ENCODE measurements around the gene PRKD2.
"Not testable (repeated sequence)": the region's sequence is repeated elsewhere in the genome, so short reads cannot be mapped to it uniquely, and the experiment has no call there.

The PRKD2 gene

GRCh38 chr19:46713781-46714443 is 3.0 kb downstream of the PRKD2 start:
- no peak overlapping the region for H3K9ac ChIP-seq (ENCODE audit: low read depth, low read length)
- H3K4me1 ChIP-seq (ENCODE audit: control insufficient read depth, insufficient read depth, low read length), result peaks cover 5% of the 10 kb centered on the region
- no peaks in the 10 kb centered on the region for H3K9me3 ChIP-seq (ENCODE audit: control insufficient read depth, insufficient read depth, low read length)
- no peaks in the 10 kb centered on the region for H3K36me3 ChIP-seq (ENCODE audit: control insufficient read depth, insufficient read depth, low read length)
- H3K4me3 ChIP-seq (ENCODE audit: low read depth, low read length), result peak overlapping the region; percentile 83
- H3K27me3 ChIP-seq (ENCODE audit: control insufficient read depth, insufficient read depth, low read length), result no peaks in the 10 kb centered on the region

DNA sequence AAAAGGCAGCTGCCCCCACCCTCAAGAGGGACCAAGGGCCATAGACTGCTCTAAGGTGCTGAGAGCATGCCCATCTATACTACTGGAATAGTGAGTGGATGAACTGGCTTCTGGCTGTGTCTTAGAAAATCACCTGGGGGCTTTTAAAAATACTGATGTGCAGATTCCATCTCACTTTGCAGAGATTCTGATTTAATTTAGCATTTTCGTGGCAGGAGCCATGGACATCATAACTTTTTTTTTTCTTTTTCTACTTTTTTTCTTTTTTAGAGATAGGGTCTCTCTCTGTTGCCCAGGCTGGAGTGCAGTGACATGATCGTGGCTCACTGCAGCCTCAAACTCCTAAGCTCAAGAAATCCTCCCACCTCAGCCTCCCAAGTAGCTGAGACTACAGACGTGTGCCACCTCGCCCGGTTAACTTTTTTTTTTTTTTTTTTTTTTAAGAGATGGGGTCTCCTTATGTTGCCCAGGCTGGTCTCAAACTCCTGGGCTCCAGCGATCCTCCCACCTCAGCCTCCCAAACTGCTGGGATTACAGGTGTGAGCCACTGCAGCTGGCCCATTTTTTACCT is 4.1 kb downstream of the PRKD2 start:
- H3K4me3 ChIP-seq (ENCODE audit: low read depth, low read length); H3K4me1 ChIP-seq (ENCODE audit: control insufficient read depth, insufficient read depth, low read length): not testable (repeated sequence)

GRCh38 chr19:46710687-46711086 is 6.2 kb downstream of the PRKD2 start:
- Histone ChIP-seq H3K4me1 (ENCODE audit: control insufficient read depth, insufficient read depth, low read length) (peaks cover 5% of the 10 kb centered on the region), H3K9me3 (ENCODE audit: control insufficient read depth, insufficient read depth, low read length) (no peaks in the 10 kb centered on the region), H3K4me3 (ENCODE audit: low read depth, low read length) (no peak overlapping the region), H3K27me3 (ENCODE audit: control insufficient read depth, insufficient read depth, low read length) (no peaks in the 10 kb centered on the region), H3K9ac (ENCODE audit: low read depth, low read length) (no peak overlapping the region), H3K36me3 (ENCODE audit: control insufficient read depth, insufficient read depth, low read length) (peaks cover 16% of the 10 kb centered on the region)

More for the DNA sequence above, 4.1 kb downstream of the PRKD2 start:
- H3K27me3 ChIP-seq (ENCODE audit: control insufficient read depth, insufficient read depth, low read length); H3K9ac ChIP-seq (ENCODE audit: low read depth, low read length); H3K36me3 ChIP-seq (ENCODE audit: control insufficient read depth, insufficient read depth, low read length); H3K9me3 ChIP-seq (ENCODE audit: control insufficient read depth, insufficient read depth, low read length): not testable (repeated sequence)

DNA sequence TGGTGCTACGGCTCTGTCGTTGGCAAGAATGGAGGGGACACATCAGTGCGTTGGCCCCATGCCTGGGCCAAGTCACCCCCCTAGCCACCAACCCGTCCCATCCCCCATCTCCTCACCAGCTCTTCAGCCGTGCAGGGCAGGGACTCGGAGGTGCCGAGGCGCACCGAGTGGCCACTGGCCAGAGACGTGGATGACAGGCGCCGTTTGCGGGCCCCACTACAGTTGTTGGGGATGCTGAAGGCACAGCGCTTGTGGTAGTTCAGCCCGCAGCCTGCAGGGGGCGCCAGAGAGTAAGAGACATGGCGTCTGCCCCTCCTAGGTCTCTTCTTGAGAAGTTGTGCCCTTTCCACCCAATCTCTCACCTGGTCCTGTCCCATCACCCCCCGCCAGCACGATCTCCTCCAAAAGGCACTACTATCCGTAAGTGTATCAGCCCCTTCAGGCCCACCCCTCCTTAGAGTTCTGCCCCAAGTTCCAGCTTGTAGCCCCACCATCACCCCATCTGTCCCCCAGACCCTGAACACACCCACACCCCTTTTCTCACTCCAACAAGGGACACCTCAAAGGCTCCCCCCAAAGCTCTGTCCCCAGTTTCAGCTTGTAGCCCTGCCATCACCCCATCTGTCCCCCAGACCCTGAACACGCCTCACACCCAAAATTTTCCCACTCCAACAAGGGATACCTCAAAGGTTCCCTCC is 12.4 kb downstream of the PRKD2 start:
- H3K4me1 ChIP-seq (ENCODE audit: control insufficient read depth, insufficient read depth, low read length), result no peaks in the 10 kb centered on the region
- H3K36me3 ChIP-seq (ENCODE audit: control insufficient read depth, insufficient read depth, low read length), result peaks cover 49% of the 10 kb centered on the region
- H3K27me3 ChIP-seq (ENCODE audit: control insufficient read depth, insufficient read depth, low read length), result no peaks in the 10 kb centered on the region
- H3K4me3 ChIP-seq (ENCODE audit: low read depth, low read length), result no peak overlapping the region
- H3K9me3 ChIP-seq (ENCODE audit: control insufficient read depth, insufficient read depth, low read length), result no peaks in the 10 kb centered on the region
- H3K9ac ChIP-seq (ENCODE audit: low read depth, low read length), result no peak overlapping the region

DNA sequence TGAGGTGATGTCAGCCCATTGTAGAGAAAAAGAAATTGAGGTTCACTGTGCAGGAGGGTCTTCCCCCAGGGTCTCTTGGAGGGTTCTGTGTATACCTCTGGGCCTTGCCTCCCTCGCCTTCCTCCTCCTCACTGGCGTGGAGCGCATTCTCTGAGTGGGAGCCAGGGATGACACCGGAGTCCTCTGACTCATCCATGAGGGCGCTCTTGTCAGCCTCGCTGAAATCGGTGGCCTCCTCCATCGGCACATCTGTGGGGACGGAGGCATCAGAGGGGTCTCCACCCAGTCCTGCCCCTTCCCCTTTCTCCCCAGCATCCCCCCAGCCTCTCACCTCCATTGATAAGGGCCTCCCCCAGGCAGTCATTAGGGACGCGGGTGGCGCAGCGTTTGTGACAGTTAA is 16.2 kb downstream of the PRKD2 start:
- H3K36me3 ChIP-seq (ENCODE audit: control insufficient read depth, insufficient read depth, low read length), result peaks cover 47% of the 10 kb centered on the region
- H3K9me3 ChIP-seq (ENCODE audit: control insufficient read depth, insufficient read depth, low read length), result no peaks in the 10 kb centered on the region
- H3K27me3 ChIP-seq (ENCODE audit: control insufficient read depth, insufficient read depth, low read length), result no peaks in the 10 kb centered on the region
- H3K4me3 ChIP-seq (ENCODE audit: low read depth, low read length), result no peak overlapping the region
- H3K9ac ChIP-seq (ENCODE audit: low read depth, low read length), result no peak overlapping the region
- peaks cover 5% of the 10 kb centered on the region for H3K4me1 ChIP-seq (ENCODE audit: control insufficient read depth, insufficient read depth, low read length)

GRCh38 chr19:46698395-46699321 is 18.3 kb downstream of the PRKD2 start:
- peaks cover 5% of the 10 kb centered on the region for H3K4me1 ChIP-seq (ENCODE audit: control insufficient read depth, insufficient read depth, low read length)
- peaks cover 57% of the 10 kb centered on the region for H3K36me3 ChIP-seq (ENCODE audit: control insufficient read depth, insufficient read depth, low read length)
- H3K4me3 ChIP-seq (ENCODE audit: low read depth, low read length), result no peak overlapping the region
- H3K27me3 ChIP-seq (ENCODE audit: control insufficient read depth, insufficient read depth, low read length), result no peaks in the 10 kb centered on the region
- no peak overlapping the region for H3K9ac ChIP-seq (ENCODE audit: low read depth, low read length)
- H3K9me3 ChIP-seq (ENCODE audit: control insufficient read depth, insufficient read depth, low read length), result no peaks in the 10 kb centered on the region

DNA sequence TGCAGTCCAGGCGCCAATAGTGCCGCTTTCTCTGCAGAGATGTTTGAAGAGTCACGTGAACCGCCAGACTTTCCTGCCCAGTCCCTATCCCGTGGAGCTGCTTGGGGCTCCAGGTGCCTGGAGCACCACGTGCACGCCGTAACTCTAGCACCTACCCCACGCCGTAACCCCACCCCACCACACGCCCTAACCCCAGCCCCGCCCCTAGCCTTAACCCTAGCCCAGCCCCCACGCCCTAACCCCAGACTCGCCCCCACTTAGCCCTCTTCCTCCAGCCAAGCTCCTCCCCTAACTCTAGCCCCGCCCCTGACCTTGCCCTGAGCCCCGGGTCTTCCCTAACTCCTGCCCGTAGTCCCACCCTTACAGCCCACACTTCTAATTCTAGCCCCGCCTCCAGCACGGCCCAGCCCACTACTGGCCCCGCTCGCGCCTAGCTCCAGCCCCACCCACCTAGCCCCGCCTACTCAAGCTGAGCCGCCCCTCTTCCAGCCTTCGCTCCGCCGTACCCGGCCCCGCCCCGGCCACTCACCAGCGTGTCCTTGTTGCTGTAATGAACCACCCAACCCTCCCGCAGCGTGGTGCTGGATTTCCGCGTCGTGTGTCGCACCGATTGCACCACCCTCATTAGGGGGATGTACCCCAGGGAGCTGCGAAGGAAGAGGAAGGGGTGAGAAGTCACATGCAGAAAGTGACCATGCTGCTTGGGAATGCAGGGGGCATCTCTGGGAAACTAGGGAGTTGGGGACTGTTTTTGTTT is 19.5 kb downstream of the PRKD2 start:
- Histone ChIP-seq H3K9ac (ENCODE audit: low read depth, low read length) (peak overlapping the region; percentile 9), H3K4me3 (ENCODE audit: low read depth, low read length) (peak overlapping the region; percentile 51), H3K27me3 (ENCODE audit: control insufficient read depth, insufficient read depth, low read length) (no peaks in the 10 kb centered on the region), H3K4me1 (ENCODE audit: control insufficient read depth, insufficient read depth, low read length) (peaks cover 5% of the 10 kb centered on the region), H3K9me3 (ENCODE audit: control insufficient read depth, insufficient read depth, low read length) (no peaks in the 10 kb centered on the region), H3K36me3 (ENCODE audit: control insufficient read depth, insufficient read depth, low read length) (peaks cover 65% of the 10 kb centered on the region)

DNA sequence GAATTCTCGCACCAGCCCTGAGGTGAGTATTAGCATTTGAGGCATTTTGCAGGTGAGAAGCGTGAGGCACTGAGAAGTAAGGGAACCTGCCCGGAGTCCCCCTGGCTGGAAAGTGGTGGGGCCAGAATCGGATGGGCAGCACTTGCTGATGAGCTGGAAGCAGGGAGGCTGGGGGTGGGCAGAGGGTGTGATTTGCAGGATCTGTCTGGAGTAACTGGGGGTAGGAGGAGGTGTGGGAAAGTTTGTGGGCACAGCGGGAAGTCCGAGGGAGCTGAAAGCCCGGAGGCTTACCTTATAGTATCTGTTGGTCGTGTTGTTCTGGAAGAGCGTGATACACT is 20.1 kb downstream of the PRKD2 start:
- peaks cover 65% of the 10 kb centered on the region for H3K36me3 ChIP-seq (ENCODE audit: control insufficient read depth, insufficient read depth, low read length)
- no peak overlapping the region for H3K9ac ChIP-seq (ENCODE audit: low read depth, low read length)
- no peaks in the 10 kb centered on the region for H3K27me3 ChIP-seq (ENCODE audit: control insufficient read depth, insufficient read depth, low read length)
- H3K9me3 ChIP-seq (ENCODE audit: control insufficient read depth, insufficient read depth, low read length), result no peaks in the 10 kb centered on the region
- H3K4me1 ChIP-seq (ENCODE audit: control insufficient read depth, insufficient read depth, low read length), result peaks cover 5% of the 10 kb centered on the region
- H3K4me3 ChIP-seq (ENCODE audit: low read depth, low read length), result no peak overlapping the region

DNA sequence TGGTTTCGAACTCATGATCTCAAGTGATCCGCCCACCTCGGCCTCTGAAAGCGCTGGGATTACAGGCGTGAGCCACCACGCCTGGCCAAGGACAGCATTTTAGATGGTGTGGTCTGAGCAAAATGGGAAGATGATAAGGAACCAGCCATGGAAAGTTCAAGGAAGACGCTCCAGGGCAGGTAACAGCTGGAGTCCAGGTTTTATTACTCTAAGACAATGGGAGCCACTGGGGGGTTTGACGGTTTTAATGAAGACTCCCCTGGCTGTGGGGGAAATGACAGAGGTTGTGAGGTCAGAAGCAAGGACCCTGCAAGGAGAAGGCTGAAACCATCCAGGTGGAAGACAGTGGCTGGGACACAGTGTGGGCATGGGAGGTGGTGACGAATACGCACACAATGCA is 20.9 kb downstream of the PRKD2 start:
- no peaks in the 10 kb centered on the region for H3K9me3 ChIP-seq (ENCODE audit: control insufficient read depth, insufficient read depth, low read length)
- H3K9ac ChIP-seq (ENCODE audit: low read depth, low read length), result no peak overlapping the region
- no peak overlapping the region for H3K4me3 ChIP-seq (ENCODE audit: low read depth, low read length)
- H3K27me3 ChIP-seq (ENCODE audit: control insufficient read depth, insufficient read depth, low read length), result no peaks in the 10 kb centered on the region
- H3K4me1 ChIP-seq (ENCODE audit: control insufficient read depth, insufficient read depth, low read length), result peaks cover 5% of the 10 kb centered on the region
- peaks cover 68% of the 10 kb centered on the region for H3K36me3 ChIP-seq (ENCODE audit: control insufficient read depth, insufficient read depth, low read length)

- no peak overlapping the region for H3K9ac ChIP-seq (ENCODE audit: low read depth, low read length)
- no peak overlapping the region for H3K4me3 ChIP-seq (ENCODE audit: low read depth, low read length)
- H3K27me3 ChIP-seq (ENCODE audit: control insufficient read depth, insufficient read depth, low read length), result no peaks in the 10 kb centered on the region
- H3K36me3 ChIP-seq (ENCODE audit: control insufficient read depth, insufficient read depth, low read length), result peaks cover 64% of the 10 kb centered on the region
- H3K4me1 ChIP-seq (ENCODE audit: control insufficient read depth, insufficient read depth, low read length), result peaks cover 5% of the 10 kb centered on the region
- H3K9me3 ChIP-seq (ENCODE audit: control insufficient read depth, insufficient read depth, low read length), result no peaks in the 10 kb centered on the region
These were observed 23.2 kb downstream of the PRKD2 start for GRCh38 chr19:46693760-46694159.

Data from iPS-15b (cell line).